Embryonic facial prominence (tissue), 1 donor: ENCODE measurements around the gene HIGD1A.

ENCODE experiments used
- DNase-seq: peaks from one replicate; pipeline ENCODE4 v3.0.0-alpha.2; 2016; ENCODE audit errors: extremely low spot score

Gene HIGD1A

GRCh38 chr3:42800251-42800650 is 4.0 kb downstream of the HIGD1A start:
- DNase-seq: no peak

- no peak for DNase-seq
These were observed 4.9 kb downstream of the HIGD1A start for GRCh38 chr3:42799376-42799775.

GRCh38 chr3:42796332-42796885 is 7.9 kb downstream of the HIGD1A start:
- DNase-seq: no peak

- DNase-seq: no peak
These were observed 8.6 kb downstream of the HIGD1A start for GRCh38 chr3:42795621-42796181.

- no peak for DNase-seq
These were observed 13.5 kb downstream of the HIGD1A start for GRCh38 chr3:42790714-42791229.

GRCh38 chr3:42786631-42787030 is 17.7 kb downstream of the HIGD1A start:
- DNase-seq: no peak

- DNase-seq: no peak
These were observed 18.1 kb downstream of the HIGD1A start for GRCh38 chr3:42786212-42786611.

GRCh38 chr3:42780892-42781700 is 23.2 kb downstream of the HIGD1A start:
- no peak for DNase-seq

- DNase-seq: no peak
These were observed 23.9 kb downstream of the HIGD1A start for GRCh38 chr3:42780398-42780797.

GRCh38 chr3:42778644-42779043 is 25.6 kb downstream of the HIGD1A start:
- DNase-seq: no peak

- no peak for DNase-seq
These were observed 30.9 kb downstream of the HIGD1A start for GRCh38 chr3:42773409-42773751.

- DNase-seq: peak; percentile 88
These were observed 31.5 kb downstream of the HIGD1A start, which contains the start of gene CCDC13 for GRCh38 chr3:42772670-42773408. Gene CCDC13 (minus strand): TSS chr3:42773253. CDS start chr3:42758345, 14,908 bp downstream.

- no peak for DNase-seq
These were observed 33.0 kb downstream of the HIGD1A start for GRCh38 chr3:42771271-42771670.

GRCh38 chr3:42769477-42770131 is 34.7 kb downstream of the HIGD1A start:
- no peak for DNase-seq

GRCh38 chr3:42764561-42765295 is 39.6 kb downstream of the HIGD1A start:
- no peak for DNase-seq

- no peak for DNase-seq
These were observed 40.2 kb downstream of the HIGD1A start for GRCh38 chr3:42764115-42764514.

- no peak for DNase-seq
These were observed 41.3 kb downstream of the HIGD1A start for GRCh38 chr3:42763021-42763420.

- DNase-seq: no peak
These were observed 42.1 kb downstream of the HIGD1A start for GRCh38 chr3:42762046-42762724.

- DNase-seq: no peak
These were observed 46.2 kb downstream of the HIGD1A start for GRCh38 chr3:42758126-42758525.

- no peak for DNase-seq
These were observed 47.5 kb downstream of the HIGD1A start for GRCh38 chr3:42756681-42757213.
